IMR-90 (cell line): ENCODE measurements around the gene NGB. TPM values are rescaled to one million over a fixed set of nuclear protein-coding genes. Genes with fewer than 3 reads are reported as not detected.

Experiments
- ATAC-seq: fragments of 200-7000 bp; cut with Tn5 transposase; 2 replicates; pipeline ENCODE4 v1.9.1; 2020; ENCODE audit warnings: low read depth, mild to moderate bottlenecking, moderate library complexity
- BruUV-seq: library from RNA; stranded (reverse); fragments of 400-500 nt; replicated peaks from 2 replicates; lab custom pipeline; 2021; lab: Mats Ljungman, UMichigan
- CTCF ChIA-PET: fragments of 300-600 bp; formaldehyde crosslinking; extraction: SDS; loops from one replicate; lab custom pipeline; 2021; ENCODE audit warnings: antibody characterized with exemption; lab: Yijun Ruan, JAX
- POLR2A ChIA-PET: fragments of 300-600 bp; sonication (Branson Sonifier 250); formaldehyde crosslinking; loops from one replicate; lab custom pipeline; 2022; ENCODE audit warnings: antibody characterized with exemption; ENCODE audit not compliant: unreplicated experiment; lab: Charles Lee
- DNase-seq: peaks from one replicate; pipeline ENCODE4 v3.0.0; 2013
- H2AFZ ChIP-seq: replicated peaks from 2 replicates; pipeline ENCODE3; 2013; ENCODE audit warnings: low read length, mild to moderate bottlenecking; ENCODE audit not compliant: poor library complexity
- H2AK5ac ChIP-seq: 2 replicates; pipeline ENCODE4 v1.6.1; 2013; ENCODE audit warnings: low read depth, low read length, inconsistent platforms
- H2AK9ac ChIP-seq: replicated peaks from 2 replicates; pipeline ENCODE3; 2013; ENCODE audit warnings: mild to moderate bottlenecking, low read depth, low read length, moderate library complexity; ENCODE audit not compliant: poor library complexity
- H2BK120ac ChIP-seq: 2 replicates; pipeline ENCODE4 v1.6.1; 2013; ENCODE audit warnings: low read depth, low read length, inconsistent platforms
- H2BK15ac ChIP-seq: 3 replicates; pipeline ENCODE4 v1.6.1; 2013; ENCODE audit warnings: low read depth, low read length, inconsistent platforms
- H2BK20ac ChIP-seq: 2 replicates; pipeline ENCODE4 v1.6.1; 2013; ENCODE audit warnings: low read depth, mild to moderate bottlenecking, inconsistent platforms, low read length, moderate library complexity
- H2BK5ac ChIP-seq: 2 replicates; pipeline ENCODE4 v1.6.1; 2013; ENCODE audit warnings: mild to moderate bottlenecking, low read depth, low read length, inconsistent platforms; ENCODE audit not compliant: poor library complexity, severe bottlenecking
- H3K14ac ChIP-seq: replicated peaks from 2 replicates; pipeline ENCODE4 v1.6.1; 2013; ENCODE audit warnings: low read depth, low read length, inconsistent platforms
- H3K18ac ChIP-seq: 2 replicates; pipeline ENCODE4 v1.6.1; 2013; ENCODE audit warnings: low read depth, low read length, control low read depth
- H3K23ac ChIP-seq: 2 replicates; pipeline ENCODE4 v1.6.1; 2013; ENCODE audit warnings: low read depth, low read length, inconsistent platforms
- H3K27ac ChIP-seq: 2 replicates; pipeline ENCODE4 v1.5.1; 2013; ENCODE audit warnings: mild to moderate bottlenecking, control low read depth, low read length; ENCODE audit not compliant: insufficient read depth
- H3K27me3 ChIP-seq: 2 replicates; pipeline ENCODE4 v1.6.1; 2013; ENCODE audit warnings: low read length; ENCODE audit not compliant: control insufficient read depth, insufficient read depth
- H3K36me3 ChIP-seq: 2 replicates; pipeline ENCODE4 v1.6.1; 2013; ENCODE audit warnings: low read length, mixed read lengths; ENCODE audit not compliant: control insufficient read depth, insufficient read depth
- H3K4ac ChIP-seq: 2 replicates; pipeline ENCODE4 v1.6.1; 2013; ENCODE audit warnings: low read depth, low read length, inconsistent platforms
- H3K4me1 ChIP-seq: 2 replicates; pipeline ENCODE4 v1.6.1; 2013; ENCODE audit warnings: low read length, mixed read lengths; ENCODE audit not compliant: control insufficient read depth, insufficient read depth
- H3K4me2 ChIP-seq: 2 replicates; pipeline ENCODE4 v1.6.1; 2013; ENCODE audit warnings: low read depth, mild to moderate bottlenecking, control low read depth, low read length, moderate library complexity
- H3K4me3 ChIP-seq: 2 replicates; pipeline ENCODE4 v1.5.1; 2013; ENCODE audit warnings: low read depth, mild to moderate bottlenecking, control low read depth, low read length, moderate library complexity; ENCODE audit not compliant: insufficient read depth
- H3K56ac ChIP-seq: 2 replicates; pipeline ENCODE4 v1.6.1; 2013; ENCODE audit warnings: low read length, inconsistent platforms; ENCODE audit not compliant: insufficient read depth; ENCODE audit errors: extremely low read depth
- H3K79me1 ChIP-seq, 2 experiments: 2 replicates each; pipeline ENCODE4 v1.6.1; 2013; ENCODE audit warnings: low read length in 2 of 2, inconsistent platforms in 1 of 2, low read depth in 1 of 2
- H3K9ac ChIP-seq: 2 replicates; pipeline ENCODE4 v1.6.1; 2013; ENCODE audit warnings: low read depth, low read length, control low read depth
- H3K9me1 ChIP-seq: 2 replicates; pipeline ENCODE4 v1.6.1; 2013; ENCODE audit warnings: low read length, inconsistent platforms; ENCODE audit not compliant: insufficient read depth
- H3K9me3 ChIP-seq: 2 replicates; pipeline ENCODE4 v1.6.1; 2013; ENCODE audit warnings: low read length; ENCODE audit not compliant: control insufficient read depth, insufficient read depth
- H4K20me1 ChIP-seq: 2 replicates; pipeline ENCODE4 v1.6.1; 2013; ENCODE audit warnings: low read length, inconsistent platforms; ENCODE audit not compliant: insufficient read depth
- H4K5ac ChIP-seq: 2 replicates; pipeline ENCODE4 v1.6.1; 2013; ENCODE audit warnings: mild to moderate bottlenecking, low read depth, low read length, control low read depth
- H4K8ac ChIP-seq, 2 experiments: 2 replicates each; pipeline ENCODE4 v1.6.1; 2013; ENCODE audit warnings: low read depth in 2 of 2, low read length in 2 of 2, control low read depth in 1 of 2, inconsistent platforms in 1 of 2
- H4K91ac ChIP-seq: 2 replicates; pipeline ENCODE4 v1.6.1; 2013; ENCODE audit warnings: low read depth, low read length, inconsistent platforms; ENCODE audit not compliant: insufficient read depth
- BHLHE40 ChIP-seq: fragments of 150-350 bp; IDR thresholded peaks from 2 replicates; pipeline ENCODE4 v1.6.1; 2016; ENCODE audit warnings: mild to moderate bottlenecking, low read depth, low read length
- CEBPB ChIP-seq: IDR thresholded peaks from 2 replicates; pipeline ENCODE4 v1.6.1; 2012; ENCODE audit warnings: low read depth, low read length, improper control_type of control experiment
- CHD1 ChIP-seq: IDR thresholded peaks from 2 replicates; pipeline ENCODE4 v1.6.1; 2012; ENCODE audit warnings: low read depth, low read length, improper control_type of control experiment
- FOS ChIP-seq: fragments of 150-350 bp; IDR thresholded peaks from 2 replicates; pipeline ENCODE4 v1.6.1; 2016; ENCODE audit warnings: low read depth, low read length
- MXI1 ChIP-seq: IDR thresholded peaks from 2 replicates; pipeline ENCODE4 v1.6.1; 2012; ENCODE audit warnings: low read depth, mild to moderate bottlenecking, low read length, moderate library complexity, borderline replicate concordance
- NFE2L2 ChIP-seq: fragments of 150-350 bp; IDR thresholded peaks from 2 replicates; pipeline ENCODE4 v1.6.1; 2016; ENCODE audit warnings: low read depth, mild to moderate bottlenecking, low read length
- RCOR1 ChIP-seq: IDR thresholded peaks from 2 replicates; pipeline ENCODE4 v1.6.1; 2012; ENCODE audit warnings: mild to moderate bottlenecking, low read length, improper control_type of control experiment; ENCODE audit not compliant: insufficient replicate concordance
- RFX5 ChIP-seq: IDR thresholded peaks from 2 replicates; pipeline ENCODE4 v1.8.0; 2012; ENCODE audit warnings: low read depth, mild to moderate bottlenecking, low read length, moderate library complexity
- SMC3 ChIP-seq: fragments of 150-350 bp; IDR thresholded peaks from 2 replicates; pipeline ENCODE4 v1.6.1; 2016; ENCODE audit warnings: low read depth, mild to moderate bottlenecking, antibody characterized with exemption, low read length, moderate library complexity
- WGBS, 2 experiments: methylation state at CpG; one replicate each; pipeline versions ENCODE4 v1.1.5 to v1.1.7; 2013; ENCODE audit warnings: missing lambda C conversion rate in 2 of 2; ENCODE audit not compliant: insufficient read length in 1 of 2; ENCODE audit errors: extremely low coverage in 2 of 2; 5-methylcytosine and 5-hydroxymethylcytosine counted together
- dilution Hi-C: fragments of 300-500 bp; cut with HindIII; formaldehyde crosslinking; loops from one replicate; pipeline ENCODE4 v1.14.3; 2018; ENCODE audit warnings: low sequenced_read_pairs; ENCODE audit not compliant: unreplicated experiment
- in situ Hi-C: fragments of 300-500 bp; cut with MboI; formaldehyde crosslinking; loops from 3 replicates; pipeline ENCODE4 v1.14.3; 2019; ENCODE audit warnings: low sequenced_read_pairs, inconsistent platforms, mixed read lengths
- intact Hi-C: fragments of 100-400 bp; cut with micrococcal nuclease; formaldehyde crosslinking; loops from 2 replicates; pipeline ENCODE4 v1.10.0; 2022
- polyA plus RNA-seq, 3 experiments: library from polyadenylated mRNA; depleted of rRNA; stranded (reverse); fragments of >200 nt; gene quantifications; 2 replicates each; pipeline ENCODE4 v1.2.3, GENCODE V29; 2012; ENCODE audit warnings: low replicate concordance in 1 of 3
- total RNA-seq: library from RNA; depleted of rRNA; stranded (reverse); fragments of >200 nt; gene quantifications from 2 replicates; pipeline ENCODE4 v1.2.3, GENCODE V29; 2012
- TF ChIP-seq, protein P1 (sequence below): conservative IDR thresholded peaks from 2 replicates; pipeline ENCODE4 v1.5.1; 2012; ENCODE audit warnings: mild to moderate bottlenecking, low read depth, low read length, improper control_type of control experiment
- TF ChIP-seq, protein P2 (sequence below): fragments of 150-350 bp; IDR thresholded peaks from 2 replicates; pipeline ENCODE4 v1.6.1; 2017; ENCODE audit warnings: mild to moderate bottlenecking, antibody characterized with exemption, low read length, low read depth
- TF ChIP-seq, protein P3 (sequence below): fragments of 150-350 bp; IDR thresholded peaks from 2 replicates; pipeline ENCODE4 v1.6.1; 2016; ENCODE audit warnings: low read depth, mild to moderate bottlenecking, low read length, moderate library complexity, borderline replicate concordance

Gene NGB
- total and polyA plus RNA-seq, 2 of the 4 experiments (the other 2 are of a cell fraction) = not detected

DNA sequence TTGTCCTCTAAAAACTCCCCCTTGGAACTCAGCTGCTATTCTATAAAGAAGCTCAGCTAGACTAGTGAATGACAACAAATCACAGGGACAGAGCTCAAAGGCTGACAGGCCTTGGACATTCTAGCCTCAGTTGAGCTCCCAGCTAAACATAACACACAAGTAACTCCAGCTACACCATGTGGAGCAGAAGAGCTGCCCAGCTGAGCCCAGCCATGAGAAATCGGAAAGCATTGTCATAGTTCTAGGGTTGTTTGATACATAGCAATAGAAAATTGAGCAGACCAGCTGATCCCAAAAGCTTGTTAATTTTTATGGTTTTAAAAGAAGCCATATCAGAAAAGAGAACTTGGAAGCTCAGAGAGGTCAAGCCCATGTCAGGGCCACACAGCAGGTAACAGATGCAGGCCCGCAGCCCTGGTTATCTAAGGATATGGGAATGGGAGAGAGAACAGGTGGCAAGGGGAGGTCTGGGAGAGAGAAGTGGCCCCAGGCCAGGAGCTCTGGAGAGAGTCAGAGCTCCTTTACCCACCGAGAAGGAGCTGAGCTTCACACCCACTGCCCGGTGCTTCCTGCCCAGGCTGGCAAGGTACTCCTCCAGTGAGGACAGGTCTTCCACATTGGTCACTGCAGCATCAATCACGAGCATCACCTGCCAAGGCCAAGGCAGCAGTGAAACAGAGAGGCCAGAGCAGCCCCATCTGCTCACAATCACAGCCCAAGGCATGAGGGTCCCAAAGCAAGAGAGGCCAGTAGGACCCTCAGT, 2.9 kb downstream of the NGB start:
- no TSS peak for BruUV-seq
- ATAC-seq (no peak), DNase-seq (no peak)
- POLR2A ChIA-PET = no interaction called here
- Histone ChIP-seq H3K23ac (no peak overlapping the region), H3K4ac (no peak overlapping the region), H3K56ac (no peak overlapping the region), H4K8ac (no peak overlapping the region), H3K4me3 (no peak overlapping the region), H3K9ac (no peak overlapping the region), H3K9me3 (peaks cover 5% of the 10 kb centered on the region), H3K27me3 (peaks cover 56% of the 10 kb centered on the region), H2BK5ac (no peak overlapping the region), H3K4me1 (no peaks in the 10 kb centered on the region), H2BK20ac (no peak overlapping the region), H3K79me1 (no peaks in the 10 kb centered on the region), H2BK15ac (no peak overlapping the region), H2AK5ac (no peak overlapping the region), H3K27ac (no peak overlapping the region), H4K20me1 (no peaks in the 10 kb centered on the region; the same call in 1 of the 2 replicates), H3K18ac (no peak overlapping the region), H3K36me3 (no peaks in the 10 kb centered on the region), H3K4me2 (no peak overlapping the region), H4K91ac (no peak overlapping the region), H2AFZ (no peak overlapping the region), H2AK9ac (no peak overlapping the region), H2BK120ac (no peak overlapping the region), H4K5ac (no peak overlapping the region), H3K9me1 (0 out of 2 replicates have a peak, but pooled peaks cover 3% of the 10 kb centered on the region), H3K14ac (no peak overlapping the region)
- dilution Hi-C loops = no loop called here
- CTCF ChIA-PET = no interaction called here
- intact Hi-C loops = no loop called here
- no peak for TF ChIP-seq SMC3
- TF ChIP-seq CEBPB = no peak
- TF ChIP-seq, protein P1, sequence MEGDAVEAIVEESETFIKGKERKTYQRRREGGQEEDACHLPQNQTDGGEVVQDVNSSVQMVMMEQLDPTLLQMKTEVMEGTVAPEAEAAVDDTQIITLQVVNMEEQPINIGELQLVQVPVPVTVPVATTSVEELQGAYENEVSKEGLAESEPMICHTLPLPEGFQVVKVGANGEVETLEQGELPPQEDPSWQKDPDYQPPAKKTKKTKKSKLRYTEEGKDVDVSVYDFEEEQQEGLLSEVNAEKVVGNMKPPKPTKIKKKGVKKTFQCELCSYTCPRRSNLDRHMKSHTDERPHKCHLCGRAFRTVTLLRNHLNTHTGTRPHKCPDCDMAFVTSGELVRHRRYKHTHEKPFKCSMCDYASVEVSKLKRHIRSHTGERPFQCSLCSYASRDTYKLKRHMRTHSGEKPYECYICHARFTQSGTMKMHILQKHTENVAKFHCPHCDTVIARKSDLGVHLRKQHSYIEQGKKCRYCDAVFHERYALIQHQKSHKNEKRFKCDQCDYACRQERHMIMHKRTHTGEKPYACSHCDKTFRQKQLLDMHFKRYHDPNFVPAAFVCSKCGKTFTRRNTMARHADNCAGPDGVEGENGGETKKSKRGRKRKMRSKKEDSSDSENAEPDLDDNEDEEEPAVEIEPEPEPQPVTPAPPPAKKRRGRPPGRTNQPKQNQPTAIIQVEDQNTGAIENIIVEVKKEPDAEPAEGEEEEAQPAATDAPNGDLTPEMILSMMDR = no peak
- no peak for TF ChIP-seq CHD1
- TF ChIP-seq, protein P2, sequence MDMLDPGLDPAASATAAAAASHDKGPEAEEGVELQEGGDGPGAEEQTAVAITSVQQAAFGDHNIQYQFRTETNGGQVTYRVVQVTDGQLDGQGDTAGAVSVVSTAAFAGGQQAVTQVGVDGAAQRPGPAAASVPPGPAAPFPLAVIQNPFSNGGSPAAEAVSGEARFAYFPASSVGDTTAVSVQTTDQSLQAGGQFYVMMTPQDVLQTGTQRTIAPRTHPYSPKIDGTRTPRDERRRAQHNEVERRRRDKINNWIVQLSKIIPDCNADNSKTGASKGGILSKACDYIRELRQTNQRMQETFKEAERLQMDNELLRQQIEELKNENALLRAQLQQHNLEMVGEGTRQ = no peak
- no peak for TF ChIP-seq NFE2L2
- TF ChIP-seq RCOR1 = no peak
- TF ChIP-seq BHLHE40 = no peak
- no peak for TF ChIP-seq RFX5
- TF ChIP-seq, protein P3, sequence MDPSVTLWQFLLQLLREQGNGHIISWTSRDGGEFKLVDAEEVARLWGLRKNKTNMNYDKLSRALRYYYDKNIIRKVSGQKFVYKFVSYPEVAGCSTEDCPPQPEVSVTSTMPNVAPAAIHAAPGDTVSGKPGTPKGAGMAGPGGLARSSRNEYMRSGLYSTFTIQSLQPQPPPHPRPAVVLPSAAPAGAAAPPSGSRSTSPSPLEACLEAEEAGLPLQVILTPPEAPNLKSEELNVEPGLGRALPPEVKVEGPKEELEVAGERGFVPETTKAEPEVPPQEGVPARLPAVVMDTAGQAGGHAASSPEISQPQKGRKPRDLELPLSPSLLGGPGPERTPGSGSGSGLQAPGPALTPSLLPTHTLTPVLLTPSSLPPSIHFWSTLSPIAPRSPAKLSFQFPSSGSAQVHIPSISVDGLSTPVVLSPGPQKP = no peak
- no peak for TF ChIP-seq MXI1
- TF ChIP-seq FOS = no peak
- WGBS, 2 experiments = no CpG with 5 or more reads among the region's 5 CpGs
- in situ Hi-C loops = no loop called here
